ENCODE data around the gene MET. TPM values are rescaled to one million over a fixed set of nuclear protein-coding genes. Genes with fewer than 3 reads are reported as not detected.

MET gene
- total RNA-seq, 1 donor from 2014 or later, result 22.8 TPM

- Mint-ChIP-seq H3K4me3 (no peak overlapping the region), H3K36me3 (peaks cover 4% of the 10 kb centered on the region), H3K27ac (no peak overlapping the region), H3K27me3 (ENCODE audit: low read depth) (no peaks in the 10 kb centered on the region), H3K9me3 (peaks cover 15% of the 10 kb centered on the region), H3K4me1 (peaks cover 9% of the 10 kb centered on the region)
- no peak for TF ChIP-seq CTCF (IDR thresholded peaks at IDR 0.05; ENCODE audit: unreplicated experiment)
- no peak for DNase-seq (ENCODE audit: low spot score in 2 of 2, unreplicated experiment in 2 of 2)
Observed at GRCh38 chr7:116686812-116687419, 14.9 kb downstream of the MET start.

GRCh38 chr7:116687801-116688201 lies 15.8 kb downstream of the MET start:
- DNase-seq (ENCODE audit: low spot score in 2 of 2, unreplicated experiment in 2 of 2), result no peak
- no peak for TF ChIP-seq CTCF (IDR thresholded peaks at IDR 0.05; ENCODE audit: unreplicated experiment)
- Mint-ChIP-seq H3K36me3 (peaks cover 4% of the 10 kb centered on the region), H3K4me3 (no peak overlapping the region), H3K4me1 (peaks cover 2% of the 10 kb centered on the region), H3K9me3 (peaks cover 15% of the 10 kb centered on the region), H3K27ac (no peak overlapping the region), H3K27me3 (ENCODE audit: low read depth) (no peaks in the 10 kb centered on the region)

- H3K27me3 Mint-ChIP-seq (ENCODE audit: low read depth), result no peaks in the 10 kb centered on the region
- no peak overlapping the region for H3K4me3 Mint-ChIP-seq
- H3K36me3 Mint-ChIP-seq, result peaks cover 4% of the 10 kb centered on the region
- no peak for DNase-seq (ENCODE audit: low spot score in 2 of 2, unreplicated experiment in 2 of 2)
- peaks cover 2% of the 10 kb centered on the region for H3K4me1 Mint-ChIP-seq
- no peaks in the 10 kb centered on the region for H3K9me3 Mint-ChIP-seq
- TF ChIP-seq CTCF (IDR thresholded peaks at IDR 0.05; ENCODE audit: unreplicated experiment), result no peak
- no peak overlapping the region for H3K27ac Mint-ChIP-seq
Observed at GRCh38 chr7:116689790-116690259, 17.8 kb downstream of the MET start.

- Mint-ChIP-seq H3K27me3 (ENCODE audit: low read depth) (no peaks in the 10 kb centered on the region), H3K27ac (no peak overlapping the region), H3K4me1 (peaks cover 2% of the 10 kb centered on the region), H3K9me3 (no peaks in the 10 kb centered on the region), H3K4me3 (no peak overlapping the region), H3K36me3 (peaks cover 11% of the 10 kb centered on the region)
- TF ChIP-seq CTCF (IDR thresholded peaks at IDR 0.05; ENCODE audit: unreplicated experiment), result no peak
- no peak for DNase-seq (ENCODE audit: low spot score in 2 of 2, unreplicated experiment in 2 of 2)
Observed at GRCh38 chr7:116691664-116692063, 19.7 kb downstream of the MET start.

- Mint-ChIP-seq H3K4me3 (no peak overlapping the region), H3K4me1 (peaks cover 2% of the 10 kb centered on the region), H3K27me3 (ENCODE audit: low read depth) (no peaks in the 10 kb centered on the region), H3K9me3 (no peaks in the 10 kb centered on the region), H3K36me3 (peaks cover 15% of the 10 kb centered on the region), H3K27ac (no peak overlapping the region)
- DNase-seq (ENCODE audit: low spot score in 2 of 2, unreplicated experiment in 2 of 2), result no peak
- no peak for TF ChIP-seq CTCF (IDR thresholded peaks at IDR 0.05; ENCODE audit: unreplicated experiment)
Observed at GRCh38 chr7:116692401-116693308, 20.7 kb downstream of the MET start.

Measured in mesothelial cell of epicardium (in vitro differentiated cells).